SHP77 (cell line): ENCODE measurements around the gene STEAP1.
"Not testable (repeated sequence)": the region's sequence is repeated elsewhere in the genome, so short reads cannot be mapped to it uniquely, and the experiment has no call there.

Source experiments
- DNase-seq, 2 experiments: peaks; one replicate each; lab custom pipeline; 2025; lab: John Stamatoyannopoulos, UW

Gene STEAP1

GRCh38 chr7:90153943-90154771 lies at the start of gene STEAP1:
TSS of gene STEAP1 (plus strand) at chr7:90154469. CDS start at chr7:90159789, 5,320 bp downstream.
- peak; percentile 69 to 86 for DNase-seq

- DNase-seq = not testable (repeated sequence)
Observed at GRCh38 chr7:90114972-90115371, 39.3 kb upstream of the STEAP1 start.

GRCh38 chr7:90118551-90119177 lies 35.6 kb upstream of the STEAP1 start:
- not testable (repeated sequence) for DNase-seq

GRCh38 chr7:90119178-90119971 lies 34.9 kb upstream of the STEAP1 start:
- DNase-seq = no peak

GRCh38 chr7:90120205-90120604 lies 34.1 kb upstream of the STEAP1 start:
- DNase-seq = not testable (repeated sequence)

GRCh38 chr7:90131746-90132145 lies 22.5 kb upstream of the STEAP1 start:
- not testable (repeated sequence) for DNase-seq

GRCh38 chr7:90147079-90147960 lies 6.9 kb upstream of the STEAP1 start:
- not testable (repeated sequence) for DNase-seq

GRCh38 chr7:90149428-90149827 lies 4.8 kb upstream of the STEAP1 start:
- DNase-seq = peak in 1 of 2 experiments; percentile 17

GRCh38 chr7:90151884-90152283 lies 2.4 kb upstream of the STEAP1 start:
- DNase-seq = not testable (repeated sequence)

GRCh38 chr7:90152642-90153253 lies 1.5 kb upstream of the STEAP1 start:
- DNase-seq = peak; percentile 35 to 47

- no peak for DNase-seq
Observed at GRCh38 chr7:90155206-90155605, 937 bp downstream of the STEAP1 start.

- not testable (repeated sequence) for DNase-seq
Observed at GRCh38 chr7:90157331-90157730, 3.1 kb downstream of the STEAP1 start.

- DNase-seq = not testable (repeated sequence)
Observed at GRCh38 chr7:90157761-90158350, 3.6 kb downstream of the STEAP1 start.

GRCh38 chr7:90163534-90163933 lies 9.3 kb downstream of the STEAP1 start:
- no peak for DNase-seq

GRCh38 chr7:90165724-90166123 lies 11.5 kb downstream of the STEAP1 start:
- DNase-seq = no peak

GRCh38 chr7:90166153-90166552 lies 11.9 kb downstream of the STEAP1 start:
- no peak for DNase-seq

GRCh38 chr7:90167361-90167760 lies 13.1 kb downstream of the STEAP1 start:
- no peak for DNase-seq

- no peak for DNase-seq
Observed at GRCh38 chr7:90169891-90170290, 15.6 kb downstream of the STEAP1 start.

- no peak for DNase-seq
Observed at GRCh38 chr7:90172121-90172520, 17.9 kb downstream of the STEAP1 start.

- DNase-seq = no peak
Observed at GRCh38 chr7:90172624-90173023, 18.4 kb downstream of the STEAP1 start.
